Stimulated activated CD4-positive, alpha-beta T cell treated with anti-CD3 and anti-CD28 coated beads, Interleukin-2, amount 100 ng/mL, for 4 hours (primary cell): ENCODE data around the gene MEG3.

Experiments used
- DNase-seq: peaks from one replicate; pipeline ENCODE4 v3.0.0-alpha.2; 2020; ENCODE audit warnings: low read depth

The MEG3 gene

DNA sequence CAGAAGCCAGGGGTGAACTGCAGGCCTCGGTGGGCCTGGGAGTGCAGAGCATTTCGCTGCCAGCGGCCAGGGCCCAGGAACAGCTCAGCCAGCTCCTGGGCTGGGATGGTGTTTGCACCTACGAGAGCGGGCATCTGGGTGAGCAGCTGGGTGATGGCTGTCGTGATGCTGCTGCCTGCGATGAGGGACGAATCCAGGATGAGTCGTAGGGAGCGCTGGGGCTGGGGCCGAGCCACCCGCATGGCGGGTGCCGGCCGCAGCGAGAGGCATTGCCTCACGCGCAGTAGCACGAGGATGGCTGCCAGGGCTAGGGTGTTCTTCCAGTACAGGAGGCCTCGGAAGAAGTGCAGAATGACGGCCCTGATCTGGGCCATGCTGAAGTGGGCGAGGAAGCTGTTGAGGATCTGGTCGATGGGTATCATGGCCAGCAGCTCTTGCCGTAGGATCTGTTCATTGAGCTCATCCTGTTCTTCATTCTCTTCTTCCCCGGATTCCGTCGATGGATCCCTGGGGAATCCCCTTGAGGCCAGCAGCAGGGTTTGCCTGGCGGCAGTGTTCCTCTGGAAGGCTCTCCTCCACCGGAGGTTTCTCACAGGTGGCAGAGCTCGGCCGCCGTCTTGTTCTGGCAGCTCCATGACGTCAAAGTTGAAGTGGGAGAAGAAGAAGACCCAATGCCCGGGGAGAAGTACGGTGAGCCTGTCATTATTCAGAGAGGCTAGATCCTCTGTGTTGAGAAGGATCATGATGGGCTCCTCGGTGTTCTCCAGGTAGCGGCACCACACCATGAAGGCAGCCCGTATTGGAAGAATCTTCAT lies 55.5 kb downstream of the MEG3 start:
- DNase-seq = no peak

DNA sequence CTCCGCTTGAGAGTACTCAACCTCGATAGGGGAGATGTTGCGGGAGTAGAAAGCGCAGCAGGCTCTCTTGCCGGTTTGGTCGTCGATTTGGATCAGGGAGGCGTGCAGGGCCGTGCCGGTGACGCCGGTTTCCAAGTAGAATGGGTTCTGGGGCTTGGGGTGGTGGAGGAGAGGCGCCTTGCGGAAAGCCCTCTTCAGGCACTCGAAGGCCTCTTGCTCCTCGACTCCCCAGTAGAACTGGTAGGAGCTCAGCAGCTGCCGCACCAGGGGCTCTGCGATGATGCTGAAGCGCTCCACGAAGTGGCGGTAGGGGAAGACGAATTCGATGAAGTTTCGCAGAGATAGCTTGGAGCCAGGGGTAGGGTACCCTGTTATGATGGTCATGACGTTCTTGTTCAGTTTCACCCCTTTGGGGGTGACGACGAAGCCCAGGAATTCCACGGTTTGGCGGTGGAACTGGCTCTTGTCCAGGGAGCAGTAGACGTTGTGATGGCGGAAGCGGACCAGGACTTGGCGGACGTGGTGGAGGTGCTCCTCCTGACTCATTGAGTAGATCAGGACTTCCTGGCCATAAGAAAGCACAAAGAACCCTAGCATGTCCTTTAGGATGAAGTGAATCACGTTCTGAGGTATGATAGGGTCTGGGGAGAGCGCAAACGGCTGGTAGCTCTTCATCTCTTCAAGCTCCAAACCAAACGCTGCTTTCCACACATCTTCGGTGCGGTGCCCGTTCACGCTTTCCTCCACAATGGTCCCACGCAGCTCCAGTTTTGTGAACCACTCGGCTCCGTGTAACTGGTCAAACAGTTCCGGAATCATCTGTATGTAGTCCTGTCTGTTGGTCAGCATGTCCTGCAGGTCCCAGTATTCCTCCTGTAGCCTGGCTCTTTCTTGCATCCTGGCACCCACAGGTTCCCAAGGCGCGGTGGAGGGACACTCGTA lies 56.4 kb downstream of the MEG3 start:
- DNase-seq = no peak

DNA sequence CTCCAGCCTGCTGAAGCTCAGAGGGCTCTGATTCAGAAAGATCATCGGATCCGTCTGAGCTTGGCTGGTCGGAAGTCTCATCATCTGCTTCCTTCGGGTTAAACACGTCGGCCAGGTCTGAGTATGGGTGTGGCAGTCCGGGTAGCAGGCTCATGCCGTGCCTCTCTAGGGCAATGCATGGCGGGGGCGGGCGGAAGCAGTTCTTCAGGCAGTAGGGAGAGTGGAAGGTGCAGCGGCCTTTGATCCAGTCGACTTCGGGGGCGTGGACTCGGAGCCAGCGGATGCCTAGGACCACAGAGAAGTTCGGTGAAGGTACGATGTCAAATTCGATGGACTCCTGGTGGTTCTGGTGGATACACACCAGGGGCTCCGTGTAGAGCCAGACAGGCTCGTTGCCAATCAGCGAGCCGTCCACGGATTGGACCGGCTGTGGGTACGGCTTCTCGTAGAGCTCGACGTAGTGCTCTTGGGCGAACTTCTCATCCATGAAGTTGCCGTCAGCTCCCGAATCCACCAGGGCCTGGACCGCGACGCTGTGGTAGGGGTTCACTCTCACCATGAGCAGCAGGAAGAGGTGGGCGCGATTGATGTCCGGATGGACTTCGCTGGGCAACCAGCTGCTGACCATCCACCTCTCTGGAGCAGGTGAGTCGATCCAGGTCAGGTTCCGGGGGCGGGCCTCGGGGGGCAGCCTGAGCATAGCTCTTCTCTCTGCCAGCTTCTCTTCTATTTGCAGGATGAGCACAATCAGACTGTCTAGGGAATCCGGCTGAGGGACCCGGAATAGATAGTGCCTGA lies 57.3 kb downstream of the MEG3 start:
- no peak for DNase-seq

DNA sequence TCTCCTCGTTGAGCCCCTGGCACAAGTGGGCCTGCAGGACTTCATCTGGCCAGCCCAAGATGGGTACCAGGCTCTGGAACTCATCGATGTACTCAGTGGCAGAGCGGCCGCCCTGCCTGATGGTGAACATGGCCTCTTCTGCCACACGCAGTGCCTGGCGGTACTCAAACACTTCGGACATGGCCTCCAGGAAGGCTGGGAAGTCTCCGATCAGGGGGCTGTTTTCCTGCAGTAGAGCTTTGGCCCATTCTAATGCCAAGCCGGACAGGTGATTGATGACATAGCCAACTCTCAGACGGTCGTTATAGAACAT lies 57.8 kb downstream of the MEG3 start:
- no peak for DNase-seq

DNA sequence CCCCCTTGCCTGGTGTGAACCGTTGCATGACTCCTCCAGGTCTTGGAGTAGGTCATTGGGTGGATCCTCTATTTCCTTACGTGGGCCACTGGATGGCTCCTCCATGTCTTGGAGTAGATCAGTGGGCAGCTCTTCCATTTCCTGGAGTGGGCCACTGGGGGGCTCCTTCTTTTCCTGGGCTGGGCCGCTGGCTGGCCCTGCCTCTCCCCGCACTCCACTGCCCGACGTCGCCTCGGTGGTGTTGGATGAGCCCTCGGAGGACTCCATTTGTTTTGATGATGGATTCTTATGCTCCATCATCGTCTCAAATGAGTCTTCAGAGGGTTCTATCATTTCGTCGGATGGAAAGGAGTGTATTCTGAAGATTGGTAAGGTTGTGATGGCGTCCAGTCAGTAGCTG lies 58.5 kb downstream of the MEG3 start:
- DNase-seq = no peak

DNA sequence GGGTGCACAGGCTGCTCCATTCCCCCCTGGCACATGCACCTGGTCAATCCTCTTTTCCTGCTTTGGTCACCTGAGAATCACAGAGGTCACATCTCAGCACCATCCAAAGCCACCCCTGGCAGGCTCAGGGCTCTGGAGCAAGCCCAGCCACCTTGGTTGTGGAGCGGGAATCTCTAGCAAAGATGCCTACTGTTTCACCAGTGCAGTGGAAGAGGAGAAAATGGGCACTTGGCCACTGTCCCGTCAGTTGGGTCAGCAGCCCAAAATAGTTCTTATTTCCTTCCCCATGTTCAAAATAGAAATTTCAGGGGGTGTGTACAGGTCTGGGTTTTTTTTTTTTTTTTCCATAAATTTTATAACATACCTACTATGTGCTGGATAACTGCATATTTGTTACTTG lies 59.3 kb downstream of the MEG3 start:
- no peak for DNase-seq

DNA sequence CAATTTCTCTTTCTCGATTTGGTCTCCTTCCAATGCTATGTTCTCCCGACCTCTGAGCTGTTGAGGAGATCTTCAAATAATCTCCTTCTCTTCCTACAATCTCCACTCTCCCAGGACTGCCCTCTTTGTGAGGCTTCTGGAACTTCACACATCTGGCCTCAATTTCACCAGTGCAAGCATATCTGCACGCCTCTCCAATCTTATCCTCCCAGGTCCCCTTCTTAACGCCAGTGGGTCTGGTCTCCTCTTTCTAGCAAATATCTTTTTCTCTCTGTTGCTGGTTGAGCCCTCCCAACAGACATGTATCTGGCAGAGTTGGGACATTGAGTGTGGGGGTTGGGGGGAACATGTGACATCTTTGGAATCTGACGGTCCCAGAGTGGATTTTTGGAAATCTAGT lies 59.7 kb downstream of the MEG3 start:
- no peak for DNase-seq

DNA sequence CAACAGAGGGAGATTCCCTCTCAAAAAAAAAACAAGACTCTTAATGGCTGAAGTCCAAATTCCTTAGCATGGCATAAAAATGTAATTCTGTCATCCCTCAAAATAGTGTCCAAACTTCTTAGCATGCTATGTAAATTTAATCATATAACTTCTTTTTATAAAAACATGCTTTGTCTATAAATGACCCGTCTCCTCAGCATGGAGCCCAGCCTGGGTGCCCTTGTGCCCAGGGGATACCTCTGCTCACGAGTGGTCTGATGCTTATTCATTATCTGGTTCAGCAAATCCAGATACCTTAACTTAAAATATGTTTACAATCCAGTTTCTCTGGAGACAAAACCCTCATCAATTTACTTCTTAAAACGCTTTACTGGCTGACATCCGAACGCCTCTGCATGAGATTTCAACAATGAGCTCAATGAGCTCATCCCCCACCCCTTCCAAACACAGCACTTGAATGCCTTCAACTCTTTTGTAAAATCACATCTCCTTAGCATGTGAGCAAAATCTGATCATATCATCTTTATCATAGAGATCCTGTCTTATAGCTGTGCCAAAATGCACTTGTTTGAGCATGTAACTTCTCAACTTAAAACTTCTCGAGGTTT lies 61.9 kb downstream of the MEG3 start:
- DNase-seq = no peak

DNA sequence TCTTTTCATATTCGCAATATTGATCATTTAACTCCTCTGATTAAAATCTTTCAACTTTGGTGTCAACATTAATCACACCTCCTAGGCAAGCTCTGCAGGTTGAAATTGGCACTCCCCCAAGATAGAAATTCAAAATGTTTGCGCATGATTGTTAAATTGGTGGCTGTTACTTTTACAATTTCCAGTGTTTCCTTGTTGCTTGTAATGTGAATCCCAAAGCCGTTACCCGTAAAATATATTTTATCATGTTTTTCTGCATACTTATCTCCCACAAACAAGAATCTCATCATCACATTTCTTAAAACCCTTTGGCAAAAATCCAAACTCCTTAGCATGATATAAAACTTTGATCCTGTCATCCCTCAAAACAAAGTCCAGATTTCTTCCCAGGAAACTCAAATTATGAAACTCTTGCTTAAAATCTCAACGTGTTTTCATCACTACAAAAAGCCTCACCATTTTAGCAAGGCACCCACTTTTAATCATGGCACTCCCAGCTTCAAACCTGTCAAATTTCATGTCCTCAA lies 62.9 kb downstream of the MEG3 start:
- no peak for DNase-seq

DNA sequence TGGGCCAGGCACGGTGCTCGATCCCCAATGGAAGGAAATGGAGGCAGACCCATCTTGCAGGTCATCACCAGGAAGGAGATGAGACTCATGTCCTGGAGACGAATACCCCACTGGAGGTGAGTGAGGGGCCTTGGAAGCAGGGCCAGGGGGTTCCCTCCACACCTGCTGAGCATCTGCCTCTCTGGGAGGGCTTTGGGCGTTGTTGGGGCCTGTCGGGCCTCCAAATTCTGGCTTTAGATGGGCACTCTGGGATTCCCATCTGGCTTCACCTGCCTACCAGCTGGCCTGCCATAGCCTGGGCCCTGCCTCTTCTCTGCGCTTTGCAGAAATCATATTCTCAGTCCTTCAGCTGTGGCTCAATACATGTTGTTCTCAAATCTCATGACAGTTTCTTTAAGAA lies 63.7 kb downstream of the MEG3 start:
- no peak for DNase-seq

DNA sequence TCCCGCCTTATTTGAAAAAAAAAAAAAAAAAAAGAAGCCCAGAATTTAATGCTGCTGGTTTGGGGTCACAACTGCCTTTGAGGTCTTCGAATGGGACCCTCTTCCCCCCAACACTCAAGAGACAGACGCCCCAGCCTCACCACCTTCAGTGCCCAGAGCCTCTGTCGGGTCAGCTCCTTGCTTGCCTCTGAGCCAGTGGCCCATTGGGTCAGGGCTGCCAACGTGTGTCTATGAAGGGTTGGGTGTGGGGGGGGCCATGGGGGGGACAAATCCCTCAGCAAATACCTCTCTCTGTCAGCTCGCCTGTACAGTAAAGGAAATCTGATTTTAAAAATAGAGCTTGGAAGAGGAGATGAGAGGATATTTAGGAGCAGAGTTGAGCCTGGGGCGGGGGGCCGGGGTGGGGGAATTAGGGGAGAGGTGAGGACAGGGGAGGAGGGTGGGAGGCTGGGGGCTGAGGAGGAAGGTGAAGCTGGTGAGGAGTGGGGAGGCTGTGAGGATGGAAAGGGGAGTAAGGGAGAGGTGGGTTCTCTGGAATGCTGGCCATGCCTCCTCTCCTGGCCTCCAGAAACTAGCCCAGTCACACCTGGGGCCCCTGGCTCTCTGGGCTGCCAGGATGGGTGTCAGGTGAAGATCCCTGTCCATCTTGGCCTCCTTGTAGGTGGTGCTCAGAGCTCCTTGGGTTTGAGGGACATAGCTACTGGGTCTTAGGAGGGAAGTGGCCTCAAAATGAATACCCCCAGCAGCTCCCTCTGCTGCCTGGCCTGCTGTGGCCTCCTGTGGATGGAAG lies 64.3 kb downstream of the MEG3 start:
- DNase-seq = no peak

DNA sequence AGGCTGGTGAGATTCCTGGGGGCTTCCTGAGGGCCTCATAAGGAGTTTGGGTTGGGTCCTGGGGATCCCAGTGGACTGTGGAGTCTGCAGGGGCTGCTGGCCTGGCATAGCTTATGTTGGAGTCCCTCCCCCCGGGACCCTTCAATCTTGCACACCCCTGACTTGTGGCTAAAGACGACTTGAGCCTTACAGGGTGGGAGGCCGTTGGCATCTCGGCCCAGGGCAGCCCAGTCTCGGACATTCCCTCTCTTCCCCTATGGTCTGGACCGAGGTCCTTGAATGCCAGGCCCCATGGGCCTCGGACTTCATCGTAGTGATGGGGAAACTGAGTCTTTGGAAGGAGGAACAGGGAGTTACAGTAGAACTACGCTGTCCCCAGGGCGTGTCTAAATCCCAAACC lies 65.1 kb downstream of the MEG3 start:
- no peak for DNase-seq

DNA sequence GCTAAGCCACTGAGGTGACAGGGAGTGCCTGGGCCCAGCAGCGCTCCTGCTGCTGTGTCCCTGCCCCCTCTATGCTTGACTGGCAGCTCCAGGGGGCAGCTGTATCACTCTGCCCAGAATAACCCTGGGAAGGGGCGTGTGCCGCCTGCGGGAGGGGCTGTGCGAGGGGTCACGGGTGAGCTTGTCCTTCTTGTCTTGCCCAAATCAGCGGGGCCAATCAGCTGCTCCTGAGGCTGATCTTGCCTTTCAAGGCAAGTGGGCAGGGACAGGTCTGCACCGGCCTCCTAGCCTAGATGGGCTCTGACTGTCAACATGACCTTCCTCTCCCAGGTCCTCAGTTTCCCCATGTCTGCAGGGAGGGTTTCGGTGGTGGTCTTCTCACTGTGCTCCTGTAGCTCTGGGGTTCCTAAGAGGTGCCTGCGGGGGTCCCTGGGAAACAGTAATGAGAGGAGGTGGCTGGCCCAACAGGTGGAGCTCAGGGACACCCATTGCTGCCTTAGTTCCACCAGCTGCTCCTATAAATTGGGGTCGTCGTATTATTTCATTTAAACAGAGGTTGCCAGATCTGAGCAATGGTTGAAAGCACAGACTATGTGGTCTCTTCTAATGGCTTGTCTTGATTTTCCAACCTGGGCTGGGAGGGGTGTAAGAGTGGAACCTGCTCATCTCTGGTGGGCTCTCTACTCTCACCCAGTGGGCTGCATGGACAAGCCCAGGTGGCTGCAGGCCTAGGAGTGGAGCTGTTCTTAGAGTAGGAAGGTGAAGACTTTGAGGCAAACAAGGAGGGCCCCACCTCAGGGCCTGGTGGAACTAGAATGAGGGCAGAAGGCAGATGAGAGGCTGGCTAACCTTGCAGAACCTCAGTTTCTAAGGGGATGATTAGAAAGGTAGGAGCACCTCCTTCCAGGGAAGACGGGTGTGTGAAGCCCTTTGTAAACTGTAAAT lies 65.9 kb downstream of the MEG3 start:
- DNase-seq = no peak

DNA sequence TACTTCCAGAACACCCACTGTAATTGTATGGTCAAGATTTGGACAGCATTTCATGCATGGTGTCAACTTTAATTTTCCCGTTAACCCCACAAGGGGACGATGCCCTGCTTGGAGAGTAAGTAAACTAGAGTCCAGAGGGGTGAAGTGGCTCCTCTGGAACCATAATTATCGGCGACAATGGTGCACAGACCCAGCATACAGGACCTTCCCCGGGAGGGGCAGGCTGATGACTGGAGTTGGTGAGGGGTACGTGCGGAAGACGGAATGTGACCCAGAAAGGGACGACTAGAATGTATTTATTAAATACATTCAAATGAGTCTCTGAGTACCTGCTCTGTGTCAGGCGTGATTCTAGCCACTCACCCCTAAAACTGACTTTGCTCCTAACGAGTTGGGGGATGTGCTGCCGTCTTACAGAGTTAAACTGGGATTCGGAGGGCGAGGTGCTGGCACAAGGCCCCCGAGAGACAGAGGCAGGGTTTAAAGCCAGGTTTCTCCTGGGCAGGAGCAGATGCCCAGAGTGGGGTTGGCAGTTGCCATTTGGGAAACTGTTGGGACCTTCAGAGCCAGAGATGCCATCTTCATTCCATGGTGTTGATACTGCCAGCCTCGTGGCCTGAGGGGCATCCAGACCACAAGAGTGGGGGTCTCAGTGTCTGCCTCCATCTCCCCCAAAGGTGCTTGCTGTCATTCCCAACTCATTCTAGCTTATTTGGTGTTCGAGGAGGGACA lies 66.7 kb downstream of the MEG3 start:
- DNase-seq = no peak

DNA sequence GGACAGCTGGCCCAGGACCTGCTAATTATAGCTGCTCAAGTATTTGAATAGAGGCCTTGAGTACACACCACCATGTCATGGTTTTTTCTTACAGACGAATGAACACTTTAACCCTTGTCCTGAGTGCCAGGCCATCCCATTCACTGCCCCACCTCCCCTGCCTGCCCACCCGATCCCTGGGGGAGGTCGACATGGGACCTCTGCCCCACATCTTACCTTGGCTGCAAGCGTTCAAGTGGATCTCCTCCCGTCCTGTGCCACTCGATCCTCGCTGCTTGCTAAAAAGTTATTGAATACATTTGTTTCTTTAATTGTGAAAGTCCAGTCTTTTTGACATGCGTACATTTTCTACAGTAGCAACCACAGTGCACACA lies 67.3 kb downstream of the MEG3 start:
- DNase-seq = no peak

DNA sequence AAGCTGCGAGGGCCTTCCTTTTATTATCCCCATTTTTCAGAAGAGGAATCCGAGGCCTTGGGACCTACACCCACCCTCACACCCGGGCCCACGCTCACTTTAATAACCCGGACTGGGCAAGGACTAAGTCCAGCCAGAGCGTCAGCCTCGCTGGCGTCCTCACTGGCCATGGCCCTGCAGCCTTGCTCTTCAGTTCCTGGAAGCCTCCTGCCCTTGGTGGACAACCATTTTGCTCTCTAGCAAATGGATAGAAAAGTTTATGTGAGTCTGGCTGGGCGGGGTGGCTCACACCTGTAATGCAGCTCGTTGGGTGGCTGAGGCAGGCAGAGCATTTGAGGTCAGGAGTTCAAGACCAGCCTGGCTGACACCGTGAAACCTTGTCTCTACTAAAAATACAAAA lies 67.8 kb downstream of the MEG3 start:
- no peak for DNase-seq

DNA sequence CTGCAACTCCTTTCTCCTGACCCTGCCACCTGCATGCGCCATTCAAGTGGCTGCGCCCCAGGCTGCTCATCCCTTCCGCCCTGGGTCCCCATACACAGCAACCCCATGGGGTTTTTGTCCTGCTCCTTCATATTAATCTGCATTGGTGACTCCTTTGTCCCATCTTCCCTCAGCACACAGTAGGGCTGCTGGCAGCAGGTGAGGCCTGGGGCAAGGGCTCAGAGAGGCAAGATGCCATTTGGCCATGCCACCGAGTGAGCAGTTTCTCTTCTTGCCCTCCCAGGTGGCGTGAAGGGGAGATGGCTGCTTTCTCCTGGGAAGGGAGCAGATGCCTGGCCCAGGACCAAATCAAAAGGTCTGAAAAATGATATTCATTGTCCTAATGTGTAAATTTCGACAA lies 68.5 kb downstream of the MEG3 start:
- DNase-seq = no peak

DNA sequence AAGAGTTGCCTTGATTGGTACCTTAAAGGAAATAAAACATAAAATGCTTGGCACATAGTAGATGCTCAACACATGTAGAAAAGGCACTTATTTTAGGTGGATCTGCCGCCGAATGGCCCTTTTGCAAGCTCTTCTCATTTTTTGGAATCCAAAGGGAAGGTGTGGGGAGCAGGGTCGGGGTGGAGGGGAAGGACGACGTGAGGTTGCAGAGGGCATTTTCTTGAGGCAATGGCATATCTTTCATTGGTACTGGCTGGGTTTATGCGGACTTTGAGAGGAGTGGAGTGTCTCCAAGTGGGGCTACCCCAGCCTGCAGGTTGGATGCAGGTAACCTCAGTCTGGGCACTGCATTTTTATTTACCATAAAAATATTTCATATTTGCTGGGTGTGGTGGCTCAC lies 69.5 kb downstream of the MEG3 start:
- no peak for DNase-seq

DNA sequence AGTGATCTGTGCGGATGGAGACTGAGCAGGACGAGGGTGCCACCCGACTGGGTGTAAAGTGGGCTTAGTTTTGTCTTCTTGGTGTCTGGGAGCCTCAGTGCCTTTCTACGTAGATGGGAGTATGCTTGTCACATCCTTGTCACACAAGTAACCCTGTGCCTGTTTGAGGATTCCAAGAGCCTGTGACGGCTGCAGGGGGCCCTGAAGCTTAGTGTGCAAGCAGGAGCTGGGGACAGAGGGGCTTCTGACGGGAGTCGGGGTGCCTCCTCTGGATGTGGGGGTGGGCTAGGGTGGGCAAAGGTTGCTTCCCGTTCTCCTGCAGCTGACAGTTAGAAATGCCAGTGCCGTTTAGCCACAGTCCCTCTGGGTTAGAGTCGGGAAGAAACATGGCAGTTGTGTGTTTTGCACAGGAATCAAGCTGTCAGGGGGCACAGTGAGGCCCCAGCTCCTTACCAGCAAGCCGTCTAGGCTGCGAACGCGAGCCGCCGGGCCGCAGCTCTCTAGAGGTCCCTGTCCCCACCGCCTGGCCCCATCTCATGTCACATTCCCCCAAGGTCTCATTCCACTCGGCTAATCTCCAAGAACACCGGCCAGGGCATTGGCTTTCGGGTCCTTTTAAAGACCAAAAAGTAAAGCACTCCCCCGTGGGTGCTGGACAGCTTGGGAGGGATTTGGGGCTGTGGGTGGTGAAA lies 70.6 kb downstream of the MEG3 start:
- DNase-seq = no peak
